Liver (tissue), 9 donors: ENCODE results near the gene CSH2. TPM values are rescaled to one million over a fixed set of nuclear protein-coding genes. Genes with fewer than 3 reads are reported as not detected.

Source experiments
- DNase-seq: peaks from one replicate; pipeline ENCODE4 v3.0.0-alpha.2; 2017; ENCODE audit warnings: low spot score
- H3K27ac ChIP-seq, 2 donors: one replicate each; pipeline ENCODE4 v1.7.0; 2013; ENCODE audit warnings: inconsistent platforms in 2 of 2, low read length in 2 of 2, control low read depth in 1 of 2, low read depth in 1 of 2, mild to moderate bottlenecking in 1 of 2
- H3K27me3 ChIP-seq, 4 donors: one replicate each; pipeline versions ENCODE4 v1.6.1 to v1.7.0; 2013; ENCODE audit warnings: low read length in 3 of 4, inconsistent platforms in 1 of 4, mild to moderate bottlenecking in 1 of 4, moderate library complexity in 1 of 4; ENCODE audit not compliant: control insufficient read depth in 4 of 4, insufficient read depth in 4 of 4
- H3K36me3 ChIP-seq, 4 donors: one replicate each; pipeline versions ENCODE4 v1.6.1 to v1.7.0; 2013; ENCODE audit warnings: low read length in 3 of 4, mild to moderate bottlenecking in 3 of 4, low read depth in 1 of 4, moderate library complexity in 1 of 4; ENCODE audit not compliant: control insufficient read depth in 4 of 4, insufficient read depth in 3 of 4
- H3K4me1 ChIP-seq, 4 donors: one replicate each; pipeline versions ENCODE4 v1.6.1 to v1.7.0; 2013; ENCODE audit warnings: low read length in 3 of 4, mild to moderate bottlenecking in 3 of 4, moderate library complexity in 1 of 4; ENCODE audit not compliant: control insufficient read depth in 4 of 4, insufficient read depth in 4 of 4
- H3K4me3 ChIP-seq, 3 donors: one replicate each; pipeline versions ENCODE4 v1.6.1 to v1.7.0; 2013; ENCODE audit warnings: low read length in 3 of 3, control low read depth in 1 of 3, low read depth in 1 of 3, mild to moderate bottlenecking in 1 of 3
- H3K9ac ChIP-seq, 2 donors: one replicate each; pipeline ENCODE4 v1.7.0; 2013; ENCODE audit warnings: low read length in 2 of 2, mild to moderate bottlenecking in 2 of 2, moderate library complexity in 2 of 2, control low read depth in 1 of 2, low read depth in 1 of 2
- H3K9me3 ChIP-seq, 4 donors: one replicate each; pipeline versions ENCODE4 v1.6.1 to v1.7.0; 2013; ENCODE audit warnings: low read length in 3 of 4; ENCODE audit not compliant: control insufficient read depth in 4 of 4
- EGR1 ChIP-seq, 2 donors: IDR thresholded peaks; 2 replicates each; pipeline ENCODE4 v1.6.1; 2016 to 2018; ENCODE audit warnings: antibody characterized with exemption in 2 of 2, low read depth in 2 of 2
- FOXA1 ChIP-seq: IDR thresholded peaks from 2 replicates; pipeline ENCODE4 v1.6.1; 2016; ENCODE audit warnings: antibody characterized with exemption
- FOXA2 ChIP-seq: IDR thresholded peaks from 2 replicates; pipeline ENCODE4 v1.6.1; 2016; ENCODE audit warnings: antibody characterized with exemption
- GABPA ChIP-seq, 2 donors: IDR thresholded peaks in 1 of 2; conservative IDR thresholded peaks in 1 of 2; 2 replicates each; pipeline ENCODE4 v1.6.1; 2016; ENCODE audit warnings: antibody characterized with exemption in 2 of 2, mild to moderate bottlenecking in 1 of 2, moderate library complexity in 1 of 2
- HNF4A ChIP-seq, 2 donors: conservative IDR thresholded peaks; 2 replicates each; pipeline ENCODE4 v1.6.1; 2016; ENCODE audit warnings: antibody characterized with exemption in 2 of 2, mild to moderate bottlenecking in 2 of 2
- HNF4G ChIP-seq: IDR thresholded peaks from 2 replicates; pipeline ENCODE4 v1.6.1; 2016; ENCODE audit warnings: antibody characterized with exemption
- JUND ChIP-seq, 2 donors: IDR thresholded peaks; 2 replicates each; pipeline ENCODE4 v1.6.1; 2016; ENCODE audit warnings: antibody characterized with exemption in 2 of 2
- NR2F2 ChIP-seq: IDR thresholded peaks from 2 replicates; pipeline ENCODE4 v1.6.1; 2016; ENCODE audit warnings: antibody characterized with exemption
- RXRA ChIP-seq, 2 donors: IDR thresholded peaks; 2 replicates each; pipeline ENCODE4 v1.6.1; 2017 to 2018; ENCODE audit warnings: antibody characterized with exemption in 2 of 2, mild to moderate bottlenecking in 1 of 2
- SP1 ChIP-seq: IDR thresholded peaks from 2 replicates; pipeline ENCODE4 v1.6.1; 2018; ENCODE audit warnings: antibody characterized with exemption, mild to moderate bottlenecking
- TAF1 ChIP-seq: conservative IDR thresholded peaks from 2 replicates; pipeline ENCODE4 v1.6.1; 2016; ENCODE audit warnings: antibody characterized with exemption, mild to moderate bottlenecking
- YY1 ChIP-seq: IDR thresholded peaks from 2 replicates; pipeline ENCODE4 v1.6.1; 2016; ENCODE audit warnings: antibody characterized with exemption, mild to moderate bottlenecking
- WGBS: extraction: QIAGEN DNeasy Blood & Tissue Kit; methylation state at CpG from one replicate; pipeline ENCODE4 v1.1.7; 2013; 5-methylcytosine and 5-hydroxymethylcytosine counted together
- polyA plus RNA-seq, 2 donors: library from polyadenylated mRNA; stranded (reverse) in 1 of 2; unstranded in 1 of 2; fragments of 200-250 nt in 1 of 2; fragments of >200 nt in 1 of 2; fragmentation: Nextera tagmentation in 1 of 2; extraction: Ambion mirVana in 1 of 2; gene quantifications; one replicate each; pipeline versions ENCODE4 v1.2.1 to v1.2.3, GENCODE V29; 2013 to 2015
- total RNA-seq, 2 donors: library from RNA; depleted of rRNA; stranded (reverse); fragments of >200 nt; gene quantifications; one replicate each; pipeline ENCODE4 v1.2.3, GENCODE V29; 2014
- TF ChIP-seq, protein P1 (sequence below): IDR thresholded peaks from 2 replicates; pipeline ENCODE4 v1.6.1; 2016; ENCODE audit warnings: antibody characterized with exemption, mild to moderate bottlenecking
- TF ChIP-seq, protein P2 (sequence below): fragments of 150-350 bp; IDR thresholded peaks from 2 replicates; pipeline ENCODE4 v1.5.1; 2017; ENCODE audit warnings: improper control_type of control experiment, low read depth, low read length; ENCODE audit not compliant: missing input control
- TF ChIP-seq, protein P3 (sequence below): IDR thresholded peaks from 2 replicates; pipeline ENCODE4 v1.6.1; 2016; ENCODE audit warnings: antibody characterized with exemption
- TF ChIP-seq, protein P4 (sequence below): IDR thresholded peaks from 2 replicates; pipeline ENCODE4 v1.6.1; 2016; ENCODE audit warnings: antibody characterized with exemption
- TF ChIP-seq, protein P5 (sequence below): IDR thresholded peaks from 2 replicates; pipeline ENCODE4 v1.6.1; 2016; ENCODE audit warnings: antibody characterized with exemption
- donor health status: healthy.
- donor health status: healthy.
- donor health status: healthy.
- donor health status: healthy.
- donor health status: healthy.

The CSH2 gene
- total and polyA plus RNA-seq, 4 donors, result not detected

DNA sequence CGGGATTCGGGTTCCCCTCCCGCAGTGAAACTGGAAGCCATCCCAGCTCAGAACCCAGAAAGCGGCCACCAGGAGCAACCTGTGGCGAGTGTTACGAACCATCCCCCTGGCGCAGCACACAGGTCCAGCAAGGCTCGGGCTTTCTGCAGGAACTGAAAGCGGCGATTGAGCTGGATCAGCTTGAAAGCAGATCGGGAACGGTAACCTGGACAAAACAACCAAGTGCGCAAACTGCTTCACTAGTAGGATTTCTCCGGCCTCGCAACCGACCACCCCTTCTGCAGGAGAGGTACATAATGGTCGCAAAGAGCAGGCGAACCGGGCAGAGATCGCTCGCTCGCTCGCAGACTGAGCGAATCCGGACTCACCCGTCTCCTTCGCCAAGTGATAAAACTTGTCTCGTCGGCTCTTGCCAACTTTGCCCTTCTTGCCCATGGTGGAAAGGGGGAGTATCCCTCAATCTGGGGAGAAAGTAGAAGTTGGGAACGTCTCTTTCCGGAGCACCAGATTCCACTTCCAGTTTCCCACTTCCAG, 46.9 kb downstream of the CSH2 start:
- Histone ChIP-seq H3K9me3 (no peaks in the 10 kb centered on the region), H3K36me3 (peaks cover 11 to 59% (median 47%) of the 10 kb centered on the region in 4 donors), H3K27me3 (no peaks in the 10 kb centered on the region), H3K27ac (peak overlapping the region; percentile 85 to 94), H3K4me3 (peak overlapping the region; percentile 76 to 95 (median 85)), H3K4me1 (peaks cover 0 to 27% (median 19%) of the 10 kb centered on the region in 4 donors), H3K9ac (peak overlapping the region; percentile 34 to 78)
- DNase-seq, result peak; percentile 45
- TF ChIP-seq FOXA1, result no peak
- no peak for TF ChIP-seq YY1
- TF ChIP-seq FOXA2, result no peak
- no peak for TF ChIP-seq NR2F2
- no peak for TF ChIP-seq HNF4G
- no peak for TF ChIP-seq JUND (IDR thresholded peaks at IDR 0.05)
- TF ChIP-seq EGR1 (IDR thresholded peaks at IDR 0.05; ENCODE audit: low read depth in 2 of 2), result no peak
- TF ChIP-seq SP1, result no peak
- no peak for TF ChIP-seq RXRA (IDR thresholded peaks at IDR 0.05)
- TF ChIP-seq GABPA (IDR thresholded peaks at IDR 0.05 in 1 of 2, conservative IDR thresholded peaks at IDR 0.05 in 1 of 2), result no peak
- TF ChIP-seq, protein P1, sequence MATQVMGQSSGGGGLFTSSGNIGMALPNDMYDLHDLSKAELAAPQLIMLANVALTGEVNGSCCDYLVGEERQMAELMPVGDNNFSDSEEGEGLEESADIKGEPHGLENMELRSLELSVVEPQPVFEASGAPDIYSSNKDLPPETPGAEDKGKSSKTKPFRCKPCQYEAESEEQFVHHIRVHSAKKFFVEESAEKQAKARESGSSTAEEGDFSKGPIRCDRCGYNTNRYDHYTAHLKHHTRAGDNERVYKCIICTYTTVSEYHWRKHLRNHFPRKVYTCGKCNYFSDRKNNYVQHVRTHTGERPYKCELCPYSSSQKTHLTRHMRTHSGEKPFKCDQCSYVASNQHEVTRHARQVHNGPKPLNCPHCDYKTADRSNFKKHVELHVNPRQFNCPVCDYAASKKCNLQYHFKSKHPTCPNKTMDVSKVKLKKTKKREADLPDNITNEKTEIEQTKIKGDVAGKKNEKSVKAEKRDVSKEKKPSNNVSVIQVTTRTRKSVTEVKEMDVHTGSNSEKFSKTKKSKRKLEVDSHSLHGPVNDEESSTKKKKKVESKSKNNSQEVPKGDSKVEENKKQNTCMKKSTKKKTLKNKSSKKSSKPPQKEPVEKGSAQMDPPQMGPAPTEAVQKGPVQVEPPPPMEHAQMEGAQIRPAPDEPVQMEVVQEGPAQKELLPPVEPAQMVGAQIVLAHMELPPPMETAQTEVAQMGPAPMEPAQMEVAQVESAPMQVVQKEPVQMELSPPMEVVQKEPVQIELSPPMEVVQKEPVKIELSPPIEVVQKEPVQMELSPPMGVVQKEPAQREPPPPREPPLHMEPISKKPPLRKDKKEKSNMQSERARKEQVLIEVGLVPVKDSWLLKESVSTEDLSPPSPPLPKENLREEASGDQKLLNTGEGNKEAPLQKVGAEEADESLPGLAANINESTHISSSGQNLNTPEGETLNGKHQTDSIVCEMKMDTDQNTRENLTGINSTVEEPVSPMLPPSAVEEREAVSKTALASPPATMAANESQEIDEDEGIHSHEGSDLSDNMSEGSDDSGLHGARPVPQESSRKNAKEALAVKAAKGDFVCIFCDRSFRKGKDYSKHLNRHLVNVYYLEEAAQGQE, result no peak
- TF ChIP-seq, protein P2, sequence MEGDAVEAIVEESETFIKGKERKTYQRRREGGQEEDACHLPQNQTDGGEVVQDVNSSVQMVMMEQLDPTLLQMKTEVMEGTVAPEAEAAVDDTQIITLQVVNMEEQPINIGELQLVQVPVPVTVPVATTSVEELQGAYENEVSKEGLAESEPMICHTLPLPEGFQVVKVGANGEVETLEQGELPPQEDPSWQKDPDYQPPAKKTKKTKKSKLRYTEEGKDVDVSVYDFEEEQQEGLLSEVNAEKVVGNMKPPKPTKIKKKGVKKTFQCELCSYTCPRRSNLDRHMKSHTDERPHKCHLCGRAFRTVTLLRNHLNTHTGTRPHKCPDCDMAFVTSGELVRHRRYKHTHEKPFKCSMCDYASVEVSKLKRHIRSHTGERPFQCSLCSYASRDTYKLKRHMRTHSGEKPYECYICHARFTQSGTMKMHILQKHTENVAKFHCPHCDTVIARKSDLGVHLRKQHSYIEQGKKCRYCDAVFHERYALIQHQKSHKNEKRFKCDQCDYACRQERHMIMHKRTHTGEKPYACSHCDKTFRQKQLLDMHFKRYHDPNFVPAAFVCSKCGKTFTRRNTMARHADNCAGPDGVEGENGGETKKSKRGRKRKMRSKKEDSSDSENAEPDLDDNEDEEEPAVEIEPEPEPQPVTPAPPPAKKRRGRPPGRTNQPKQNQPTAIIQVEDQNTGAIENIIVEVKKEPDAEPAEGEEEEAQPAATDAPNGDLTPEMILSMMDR, result no peak
- no peak for TF ChIP-seq HNF4A (conservative IDR thresholded peaks at IDR 0.05)
- under 1% methylated on average over 31 of the region's 31 CpGs for WGBS

DNA sequence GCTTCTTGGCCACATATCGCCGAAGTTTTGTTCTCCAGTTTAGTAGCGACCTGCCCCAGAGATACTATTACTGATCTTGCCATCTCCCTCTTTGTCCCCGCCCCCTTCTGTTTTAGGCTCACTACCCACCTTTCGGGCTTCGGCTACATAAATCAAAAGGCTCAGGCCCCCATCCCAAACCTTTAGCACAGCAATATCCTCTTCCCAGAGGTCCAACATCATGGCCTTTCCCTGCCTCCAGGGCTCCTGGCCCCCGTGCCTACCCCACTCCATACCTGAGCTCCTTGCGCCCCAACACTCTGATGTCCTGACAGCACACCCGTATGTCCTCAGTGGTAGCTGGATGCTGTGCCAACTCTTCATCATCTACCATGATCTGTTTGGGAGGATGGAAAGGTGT, 49.1 kb downstream of the CSH2 start:
- H3K4me3 ChIP-seq, result no peak overlapping the region
- H3K4me1 ChIP-seq, result peaks cover 0 to 33% (median 25%) of the 10 kb centered on the region in 4 donors
- no peak for TF ChIP-seq JUND (IDR thresholded peaks at IDR 0.05)
- no peak for TF ChIP-seq FOXA1
- TF ChIP-seq EGR1 (IDR thresholded peaks at IDR 0.05; ENCODE audit: low read depth in 2 of 2), result no peak
- TF ChIP-seq HNF4G, result no peak
- TF ChIP-seq YY1, result no peak
- no peak for TF ChIP-seq GABPA (IDR thresholded peaks at IDR 0.05 in 1 of 2, conservative IDR thresholded peaks at IDR 0.05 in 1 of 2)
- no peak for TF ChIP-seq SP1
- TF ChIP-seq, protein P3, sequence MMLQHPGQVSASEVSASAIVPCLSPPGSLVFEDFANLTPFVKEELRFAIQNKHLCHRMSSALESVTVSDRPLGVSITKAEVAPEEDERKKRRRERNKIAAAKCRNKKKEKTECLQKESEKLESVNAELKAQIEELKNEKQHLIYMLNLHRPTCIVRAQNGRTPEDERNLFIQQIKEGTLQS, result no peak
- TF ChIP-seq, protein P4, sequence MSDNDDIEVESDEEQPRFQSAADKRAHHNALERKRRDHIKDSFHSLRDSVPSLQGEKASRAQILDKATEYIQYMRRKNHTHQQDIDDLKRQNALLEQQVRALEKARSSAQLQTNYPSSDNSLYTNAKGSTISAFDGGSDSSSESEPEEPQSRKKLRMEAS, result no peak
- no peak for TF ChIP-seq TAF1
- no peak for TF ChIP-seq RXRA (IDR thresholded peaks at IDR 0.05)
- TF ChIP-seq, protein P5, sequence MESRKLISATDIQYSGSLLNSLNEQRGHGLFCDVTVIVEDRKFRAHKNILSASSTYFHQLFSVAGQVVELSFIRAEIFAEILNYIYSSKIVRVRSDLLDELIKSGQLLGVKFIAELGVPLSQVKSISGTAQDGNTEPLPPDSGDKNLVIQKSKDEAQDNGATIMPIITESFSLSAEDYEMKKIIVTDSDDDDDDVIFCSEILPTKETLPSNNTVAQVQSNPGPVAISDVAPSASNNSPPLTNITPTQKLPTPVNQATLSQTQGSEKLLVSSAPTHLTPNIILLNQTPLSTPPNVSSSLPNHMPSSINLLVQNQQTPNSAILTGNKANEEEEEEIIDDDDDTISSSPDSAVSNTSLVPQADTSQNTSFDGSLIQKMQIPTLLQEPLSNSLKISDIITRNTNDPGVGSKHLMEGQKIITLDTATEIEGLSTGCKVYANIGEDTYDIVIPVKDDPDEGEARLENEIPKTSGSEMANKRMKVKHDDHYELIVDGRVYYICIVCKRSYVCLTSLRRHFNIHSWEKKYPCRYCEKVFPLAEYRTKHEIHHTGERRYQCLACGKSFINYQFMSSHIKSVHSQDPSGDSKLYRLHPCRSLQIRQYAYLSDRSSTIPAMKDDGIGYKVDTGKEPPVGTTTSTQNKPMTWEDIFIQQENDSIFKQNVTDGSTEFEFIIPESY, result no peak
- TF ChIP-seq, protein P1, result no peak
- 96% methylated on average over 9 of the region's 9 CpGs for WGBS
- H3K27me3 ChIP-seq, result no peaks in the 10 kb centered on the region
- no peak overlapping the region for H3K27ac ChIP-seq
- H3K9me3 ChIP-seq, result no peaks in the 10 kb centered on the region
- no peak overlapping the region for H3K9ac ChIP-seq
- peaks cover 4 to 59% (median 44%) of the 10 kb centered on the region in 4 donors for H3K36me3 ChIP-seq
- DNase-seq, result no peak
